Kidney capillary endothelial cell (primary cell): ENCODE data around the gene SIX2.

Experiments
- DNase-seq: peaks from one replicate; pipeline ENCODE4 v3.0.0-alpha.2; 2018; ENCODE audit warnings: low spot score

SIX2 gene

GRCh38 chr2:45001869-45002385 is 7.3 kb downstream of the SIX2 start:
- DNase-seq = no peak

DNA sequence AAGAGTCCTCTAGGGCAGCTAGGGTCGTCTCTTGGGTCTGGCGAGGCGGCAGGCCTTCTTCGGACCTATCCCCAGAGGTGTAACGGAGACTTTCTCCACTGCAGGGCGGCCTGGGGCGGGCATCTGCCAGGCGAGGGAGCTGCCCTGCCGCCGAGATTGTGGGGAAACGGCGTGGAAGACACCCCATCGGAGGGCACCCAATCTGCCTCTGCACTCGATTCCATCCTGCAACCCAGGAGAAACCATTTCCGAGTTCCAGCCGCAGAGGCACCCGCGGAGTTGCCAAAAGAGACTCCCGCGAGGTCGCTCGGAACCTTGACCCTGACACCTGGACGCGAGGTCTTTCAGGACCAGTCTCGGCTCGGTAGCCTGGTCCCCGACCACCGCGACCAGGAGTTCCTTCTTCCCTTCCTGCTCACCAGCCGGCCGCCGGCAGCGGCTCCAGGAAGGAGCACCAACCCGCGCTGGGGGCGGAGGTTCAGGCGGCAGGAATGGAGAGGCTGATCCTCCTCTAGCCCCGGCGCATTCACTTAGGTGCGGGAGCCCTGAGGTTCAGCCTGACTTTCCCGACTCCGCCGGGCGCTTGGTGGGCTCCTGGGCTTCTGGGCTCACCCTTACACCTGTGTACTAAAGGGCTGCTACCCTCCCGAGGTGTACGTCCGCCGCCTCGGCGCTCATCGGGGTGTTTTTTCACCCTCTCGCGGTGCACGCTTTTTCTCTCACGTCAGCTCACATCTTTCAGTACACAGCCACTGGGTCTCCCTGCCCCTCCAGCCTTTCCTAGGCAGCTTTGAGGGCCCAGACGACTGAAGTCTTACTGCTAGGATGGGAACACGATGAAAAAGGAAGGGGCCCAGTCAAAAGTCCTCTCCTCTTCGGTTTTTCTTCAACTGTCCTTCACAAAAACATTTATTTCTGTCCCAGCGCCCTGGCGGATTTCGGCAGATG is 8.1 kb downstream of the SIX2 start:
- no peak for DNase-seq

- no peak for DNase-seq
Measured at GRCh38 chr2:45000341-45000901, 8.8 kb downstream of the SIX2 start.

DNA sequence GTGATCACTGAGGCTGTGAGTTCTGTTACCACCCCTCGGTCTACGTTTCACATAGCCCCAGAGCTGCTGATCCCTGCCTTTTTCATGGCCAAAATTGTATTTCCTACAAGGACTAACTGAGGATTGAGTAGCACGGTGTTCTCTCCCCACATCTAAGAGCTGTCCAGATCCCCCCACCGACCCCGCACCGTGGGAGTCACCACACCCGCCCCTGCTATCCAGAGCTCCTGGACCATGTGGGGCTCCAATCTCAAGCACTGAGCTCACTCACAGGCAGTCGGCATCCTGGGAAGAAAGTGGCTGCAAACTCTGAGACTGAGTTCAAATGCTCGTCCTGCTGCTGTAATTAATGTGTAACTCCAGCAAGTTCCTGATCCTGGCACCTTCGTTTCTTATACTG is 9.7 kb downstream of the SIX2 start:
- no peak for DNase-seq

GRCh38 chr2:44997963-44998362 is 11.3 kb downstream of the SIX2 start:
- DNase-seq = no peak

DNA sequence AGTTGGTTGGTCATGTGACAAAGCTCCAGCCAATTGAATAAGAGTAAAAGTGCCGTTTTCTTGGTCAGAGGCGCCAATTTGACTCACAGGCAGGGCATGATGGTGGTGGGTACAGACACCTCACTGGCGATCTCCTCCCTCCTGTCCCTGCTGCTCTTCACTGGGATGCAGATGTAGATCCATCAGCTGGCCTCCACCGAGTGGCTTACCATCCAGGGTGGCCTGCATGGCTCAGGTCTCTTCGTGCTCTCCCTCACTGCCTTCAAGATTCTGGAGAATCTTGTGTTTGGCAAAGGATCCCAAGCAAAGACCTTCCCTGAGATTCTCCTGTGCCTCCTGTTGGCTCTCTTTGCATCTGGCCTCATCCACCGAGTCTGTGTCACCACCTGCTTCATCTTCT is 12.9 kb downstream of the SIX2 start:
- no peak for DNase-seq

DNA sequence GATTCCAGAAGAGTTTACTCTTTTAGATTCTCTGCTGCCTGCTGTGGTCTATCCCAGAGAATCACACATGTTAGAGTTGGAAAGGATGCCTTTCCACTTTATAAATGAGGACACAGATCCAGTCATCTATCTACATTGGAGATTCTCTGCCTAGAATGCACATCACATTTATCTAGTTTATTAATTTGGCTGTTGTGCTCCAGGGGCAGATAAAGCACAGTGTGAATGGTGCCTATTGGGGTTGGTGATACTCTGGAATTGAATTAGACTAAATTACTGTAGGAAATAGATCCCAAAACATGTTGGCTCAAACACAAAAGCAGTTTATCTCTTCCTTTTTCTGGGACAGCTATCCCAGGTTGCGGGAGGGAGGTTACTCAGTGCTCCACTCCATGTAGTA is 14.9 kb downstream of the SIX2 start:
- DNase-seq = no peak

GRCh38 chr2:44989176-44989575 is 20.1 kb downstream of the SIX2 start:
- DNase-seq = no peak

- DNase-seq = no peak
Measured at GRCh38 chr2:44983836-44984604, 25.2 kb downstream of the SIX2 start.

GRCh38 chr2:44981714-44982108 is 27.5 kb downstream of the SIX2 start:
- DNase-seq = peak; percentile 62

GRCh38 chr2:44980751-44981713 is 28.2 kb downstream of the SIX2 start:
- DNase-seq = no peak

DNA sequence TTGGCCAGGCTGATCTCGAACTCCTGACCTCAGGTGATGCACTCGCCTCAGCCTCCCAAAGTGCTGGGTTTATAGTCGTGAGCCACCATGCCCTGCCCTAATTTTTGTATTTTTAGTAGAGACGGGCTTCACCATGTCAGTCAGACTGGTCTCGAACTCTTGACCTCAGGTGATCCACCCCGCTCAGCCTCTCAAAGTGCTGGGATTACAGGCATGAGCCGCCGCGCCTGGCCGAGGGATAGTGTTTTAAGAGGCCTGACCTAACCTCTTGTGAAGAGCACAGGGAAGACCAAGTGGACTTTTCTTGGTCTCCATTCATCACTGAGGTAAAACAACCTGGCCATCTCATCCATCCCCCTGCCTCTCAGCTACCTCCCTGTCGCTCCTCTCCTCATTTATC is 29.7 kb downstream of the SIX2 start:
- DNase-seq = no peak

DNA sequence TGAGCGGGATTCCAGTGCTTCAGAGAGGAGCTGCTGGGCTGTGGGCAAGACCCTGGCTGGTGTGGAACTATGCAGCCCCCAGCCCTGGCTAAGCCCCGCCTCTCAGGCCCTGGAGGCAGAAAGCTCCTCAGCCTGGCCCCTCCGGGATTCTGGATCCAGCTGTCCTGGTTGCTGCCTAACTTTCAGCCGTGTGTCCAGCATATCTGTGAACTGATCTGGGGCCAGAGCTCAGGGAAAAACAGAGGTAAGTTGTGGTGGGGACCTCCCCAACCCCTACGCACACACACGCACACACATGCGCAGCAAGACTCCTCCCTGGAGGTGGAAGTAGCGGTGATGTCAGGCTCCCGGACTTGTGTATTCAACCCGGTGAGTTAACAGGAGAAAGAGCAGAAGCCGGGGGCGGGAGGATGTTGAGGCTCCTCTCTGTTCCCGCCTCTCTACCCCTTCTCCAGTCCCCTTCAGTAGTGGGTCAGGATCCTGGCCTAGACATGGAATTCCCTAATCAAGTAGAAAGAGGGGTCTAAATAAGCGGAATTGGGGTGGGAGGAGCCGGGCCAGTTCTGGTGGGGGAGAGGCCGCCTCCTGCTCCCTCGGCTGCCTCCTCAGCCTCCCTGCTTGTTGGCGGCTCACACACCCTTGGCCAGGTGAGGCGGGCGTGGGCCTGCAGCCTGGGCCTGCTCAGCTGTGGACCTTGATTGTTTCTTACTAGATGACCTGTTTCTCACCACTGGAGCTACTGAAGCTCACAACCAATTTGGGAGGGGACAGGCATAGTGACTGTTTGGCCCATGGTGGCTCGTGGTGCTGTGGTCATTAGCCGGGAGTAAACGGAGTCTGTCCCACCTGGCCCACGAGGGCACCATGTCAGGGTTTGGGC is 33.4 kb downstream of the SIX2 start:
- no peak for DNase-seq

- DNase-seq = peak; percentile 52
Measured at GRCh38 chr2:44974064-44974715, 35.1 kb downstream of the SIX2 start.

GRCh38 chr2:44972771-44973535 is 36.3 kb downstream of the SIX2 start:
- no peak for DNase-seq

DNA sequence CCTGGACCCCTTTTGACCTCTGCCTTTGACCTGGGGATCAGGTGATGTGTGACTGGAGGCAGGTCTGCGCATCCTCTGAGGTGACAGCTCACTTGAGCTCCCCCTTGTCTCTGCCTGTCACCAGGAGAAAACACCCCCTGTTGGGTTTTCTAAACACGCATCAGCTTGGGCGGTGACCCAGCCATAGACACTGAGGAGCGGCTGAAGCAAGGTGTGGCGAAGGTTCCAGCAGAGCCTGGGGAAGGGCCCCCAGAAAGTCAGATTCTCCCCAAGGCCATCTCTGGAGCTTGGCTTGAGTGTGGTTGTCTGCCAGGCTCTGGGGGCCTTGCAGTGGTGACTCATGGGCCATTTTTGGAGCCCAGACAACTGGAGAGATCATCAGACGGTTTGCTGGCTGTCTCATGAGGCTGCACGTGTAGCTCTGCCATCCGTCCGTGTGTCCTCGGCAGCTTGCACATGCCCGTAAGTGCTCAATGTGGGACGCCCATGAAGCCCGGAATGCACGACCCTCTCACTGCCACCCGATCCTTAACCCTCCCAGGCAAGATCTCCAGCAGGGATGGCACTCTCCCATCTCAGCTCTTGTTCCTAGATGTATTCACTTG is 38.3 kb downstream of the SIX2 start:
- no peak for DNase-seq

- DNase-seq = no peak
Measured at GRCh38 chr2:44969936-44970335, 39.3 kb downstream of the SIX2 start.

GRCh38 chr2:44967727-44968432 is 41.4 kb downstream of the SIX2 start:
- DNase-seq = no peak
